OCI-LY1 (cell line): Measurements from ENCODE around the gene RNU6-9.

Source experiments
- H2AFZ ChIP-seq: fragments of 200-600 bp; sonication (generic), shearing (Covaris generic); 2 replicates; pipeline ENCODE4 v1.6.0; 2014; ENCODE audit warnings: antibody characterized with exemption, mild to moderate bottlenecking, low read length
- H3F3A ChIP-seq: fragments of 200-600 bp; sonication (generic), shearing (Covaris generic); 2 replicates; pipeline ENCODE4 v1.6.0; 2014; ENCODE audit warnings: mild to moderate bottlenecking, antibody characterized with exemption, low read length, moderate library complexity; ENCODE audit not compliant: insufficient read depth
- H3K27ac ChIP-seq: fragments of 200-600 bp; sonication (generic); 2 replicates; pipeline ENCODE4 v1.5.1; 2014; ENCODE audit warnings: low read length, mixed run types, mild to moderate bottlenecking, low read depth; ENCODE audit not compliant: poor library complexity, severe bottlenecking
- H3K27me3 ChIP-seq: fragments of 200-600 bp; sonication (generic); 2 replicates; pipeline ENCODE4 v1.6.0; 2014; ENCODE audit warnings: antibody characterized with exemption, mild to moderate bottlenecking, low read length, moderate library complexity; ENCODE audit not compliant: insufficient read depth
- H3K36me3 ChIP-seq: fragments of 200-600 bp; sonication (generic); 2 replicates; pipeline ENCODE4 v1.6.1; 2014; ENCODE audit warnings: mild to moderate bottlenecking, antibody characterized with exemption, low read length, moderate library complexity, mixed read lengths; ENCODE audit not compliant: insufficient read depth
- H3K4me1 ChIP-seq: fragments of 200-600 bp; sonication (generic); 2 replicates; pipeline ENCODE4 v1.5.1; 2014; ENCODE audit warnings: mild to moderate bottlenecking, low read length, moderate library complexity; ENCODE audit not compliant: insufficient read depth, severe bottlenecking
- H3K4me2 ChIP-seq: fragments of 200-600 bp; sonication (generic), shearing (Covaris generic); 2 replicates; pipeline ENCODE4 v1.6.1; 2014; ENCODE audit warnings: low read length
- H3K4me3 ChIP-seq: fragments of 200-600 bp; sonication (generic); 2 replicates; pipeline ENCODE4 v1.5.1; 2014; ENCODE audit warnings: low read length, low read depth, mild to moderate bottlenecking, mixed read lengths; ENCODE audit not compliant: poor library complexity, severe bottlenecking
- H3K79me2 ChIP-seq: fragments of 200-600 bp; shearing (Covaris generic); 2 replicates; pipeline ENCODE4 v1.6.1; 2016; ENCODE audit warnings: mixed run types, low read length, mixed read lengths; ENCODE audit not compliant: insufficient read depth
- H3K9ac ChIP-seq: fragments of 200-600 bp; sonication (generic), shearing (Covaris generic); 2 replicates; pipeline ENCODE4 v1.6.1; 2014; ENCODE audit warnings: mild to moderate bottlenecking, low read length, mixed read lengths
- H3K9me2 ChIP-seq: fragments of 200-600 bp; sonication (generic), shearing (Covaris generic); 2 replicates; pipeline ENCODE4 v1.6.1; 2014; ENCODE audit warnings: low read depth, mild to moderate bottlenecking, low read length, mixed read lengths
- H3K9me3 ChIP-seq: fragments of 200-600 bp; shearing (Covaris generic); 2 replicates; pipeline ENCODE4 v1.6.1; 2014; ENCODE audit warnings: low read length, mixed read lengths
- H4K20me1 ChIP-seq: fragments of 200-600 bp; sonication (generic), shearing (Covaris generic); 2 replicates; pipeline ENCODE4 v1.6.0; 2016; ENCODE audit warnings: mild to moderate bottlenecking, low read length; ENCODE audit not compliant: insufficient read depth
- CTCF ChIP-seq: fragments of 200-600 bp; sonication (generic), shearing (Covaris generic); IDR thresholded peaks from 2 replicates; pipeline ENCODE4 v1.5.1; 2017; ENCODE audit warnings: mild to moderate bottlenecking, antibody characterized with exemption, low read length, moderate library complexity, mixed read lengths
- EZH2 ChIP-seq: fragments of 200-600 bp; sonication (generic), shearing (Covaris generic); IDR thresholded peaks from 2 replicates; pipeline ENCODE4 v1.8.0; 2017; ENCODE audit warnings: borderline replicate concordance, mixed run types, mild to moderate bottlenecking, antibody characterized with exemption, low read length, moderate library complexity, mixed read lengths

The RNU6-9 gene

DNA sequence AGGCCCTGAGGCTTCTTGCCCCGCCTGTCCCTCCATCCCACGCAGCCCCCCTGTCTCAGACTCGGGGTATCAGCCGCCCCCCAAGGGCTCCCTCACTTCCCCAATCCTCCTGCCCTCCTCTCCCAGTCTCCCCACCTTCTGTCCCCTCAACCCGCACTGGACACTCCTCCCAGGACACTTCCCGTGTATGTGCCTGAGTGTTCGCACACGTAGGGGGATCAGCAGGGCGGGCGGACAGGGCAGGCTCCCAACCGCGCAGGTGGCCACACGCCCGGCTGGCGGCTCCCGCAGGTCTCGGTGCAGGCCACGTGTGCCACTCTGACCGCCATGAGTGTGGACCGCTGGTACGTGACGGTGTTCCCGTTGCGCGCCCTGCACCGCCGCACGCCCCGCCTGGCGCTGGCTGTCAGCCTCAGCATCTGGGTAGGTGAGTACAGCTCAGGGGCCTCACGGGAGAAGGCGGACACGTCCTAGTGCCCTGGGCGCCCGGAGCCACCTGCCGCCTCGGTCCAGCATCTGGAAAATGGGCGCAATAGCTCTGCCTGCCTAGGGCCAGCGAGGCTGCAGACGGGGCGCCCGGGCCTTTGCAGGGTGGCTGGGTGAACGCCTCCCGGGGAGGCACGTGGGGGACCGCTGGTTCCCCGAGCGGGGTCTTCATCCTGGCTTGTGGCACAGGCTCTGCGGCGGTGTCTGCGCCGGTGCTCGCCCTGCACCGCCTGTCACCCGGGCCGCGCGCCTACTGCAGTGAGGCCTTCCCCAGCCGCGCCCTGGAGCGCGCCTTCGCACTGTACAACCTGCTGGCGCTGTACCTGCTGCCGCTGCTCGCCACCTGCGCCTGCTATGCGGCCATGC, 26.1 kb downstream of the RNU6-9 start:
- peak overlapping the region; percentile 44 for H3K4me3 ChIP-seq
- no peaks in the 10 kb centered on the region for H3K79me2 ChIP-seq
- H2AFZ ChIP-seq = no peak overlapping the region
- H3K9me3 ChIP-seq = no peaks in the 10 kb centered on the region
- H3K27me3 ChIP-seq = peaks cover 13% of the 10 kb centered on the region; the same call in 1 of the 2 replicates
- no peaks in the 10 kb centered on the region for H3K36me3 ChIP-seq
- no peaks in the 10 kb centered on the region for H3K9me2 ChIP-seq
- H3K4me2 ChIP-seq = peak overlapping the region; percentile 41; the same call in 1 of the 2 replicates
- no peak for TF ChIP-seq EZH2
- no peak for TF ChIP-seq CTCF
- H4K20me1 ChIP-seq = no peaks in the 10 kb centered on the region
- peaks cover 35% of the 10 kb centered on the region for H3K4me1 ChIP-seq
- H3K9ac ChIP-seq = no peak overlapping the region; the same call in 1 of the 2 replicates
- no peaks in the 10 kb centered on the region for H3F3A ChIP-seq
- no peak overlapping the region for H3K27ac ChIP-seq

GRCh38 chr19:920051-920864, 27.0 kb downstream of the RNU6-9 start:
- Histone ChIP-seq H3K27ac (no peak overlapping the region), H3F3A (no peaks in the 10 kb centered on the region), H3K4me1 (peaks cover 43% of the 10 kb centered on the region), H3K36me3 (no peaks in the 10 kb centered on the region), H3K9ac (no peak overlapping the region; the same call in 1 of the 2 replicates), H2AFZ (no peak overlapping the region), H4K20me1 (no peaks in the 10 kb centered on the region), H3K79me2 (no peaks in the 10 kb centered on the region), H3K27me3 (peaks cover 13% of the 10 kb centered on the region; the same call in 1 of the 2 replicates), H3K9me3 (no peaks in the 10 kb centered on the region), H3K9me2 (no peaks in the 10 kb centered on the region), H3K4me2 (peak overlapping the region; percentile 41), H3K4me3 (peak overlapping the region; percentile 44)
- no peak for TF ChIP-seq EZH2
- TF ChIP-seq CTCF = no peak

DNA sequence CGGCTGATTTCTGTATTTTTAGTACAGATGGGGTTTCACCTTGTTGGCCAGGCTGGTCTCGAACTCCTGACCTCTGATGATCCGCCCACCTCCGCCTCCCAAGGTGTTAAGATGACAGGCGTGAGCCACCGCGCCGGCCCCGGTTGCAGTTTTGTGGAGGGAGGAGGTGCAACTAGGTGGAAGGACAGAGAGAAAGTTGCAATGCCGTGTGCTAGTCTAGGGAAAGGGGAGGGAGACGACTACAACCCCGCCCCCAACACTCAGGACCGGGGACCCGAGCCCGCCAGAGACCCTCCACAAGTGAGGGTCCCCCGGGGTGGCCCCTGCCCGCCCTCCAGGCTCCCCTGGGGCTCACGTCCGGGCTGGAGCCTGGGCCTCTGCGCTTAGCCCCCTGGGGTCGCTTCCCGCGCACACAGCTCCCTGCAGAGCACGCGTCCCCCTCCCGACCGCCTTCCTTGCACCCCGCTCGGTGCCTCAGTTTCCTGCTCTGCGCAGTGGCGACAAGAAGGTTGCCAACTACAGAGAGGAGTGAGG, 31.3 kb downstream of the RNU6-9 start:
- TF ChIP-seq EZH2 (no peak), CTCF (no peak)
- Histone ChIP-seq H2AFZ (no peak overlapping the region), H3F3A (no peaks in the 10 kb centered on the region), H3K9me3 (no peaks in the 10 kb centered on the region), H4K20me1 (no peaks in the 10 kb centered on the region), H3K4me2 (peak overlapping the region; percentile 79), H3K4me3 (peak overlapping the region; percentile 64), H3K79me2 (no peaks in the 10 kb centered on the region), H3K9me2 (no peaks in the 10 kb centered on the region), H3K27ac (no peak overlapping the region), H3K9ac (peak overlapping the region; percentile 52), H3K4me1 (peaks cover 32% of the 10 kb centered on the region), H3K27me3 (no peaks in the 10 kb centered on the region; the same call in none of the 2 replicates), H3K36me3 (no peaks in the 10 kb centered on the region)
